Keratinocyte (primary cell): ENCODE measurements around the gene HIGD1B. TPM values are rescaled to one million over a fixed set of nuclear protein-coding genes. Genes with fewer than 3 reads are reported as not detected.

Experiments used
- DNase-seq: peaks from one replicate; pipeline ENCODE4 v3.0.0-alpha.2; 2011; ENCODE audit warnings: low read depth, missing footprints, low spot score
- FAIRE-seq: peaks from 2 replicates; lab custom pipeline; 2011; peaks lifted over from hg19 to GRCh38; lab: Jason Lieb, UNC
- H2AFZ ChIP-seq: 2 replicates; pipeline ENCODE4 v1.6.0; 2012; ENCODE audit warnings: low read length, control low read depth, inconsistent platforms; ENCODE audit not compliant: control insufficient read depth
- H3K27ac ChIP-seq: 2 replicates; pipeline ENCODE4 v1.5.1; 2011; ENCODE audit warnings: low read length; ENCODE audit not compliant: control insufficient read depth, insufficient read depth
- H3K27me3 ChIP-seq: 3 replicates; pipeline ENCODE4 v1.6.0; 2011; ENCODE audit warnings: low read length; ENCODE audit not compliant: control insufficient read depth, insufficient read depth; ENCODE audit errors: extremely low read depth
- H3K36me3 ChIP-seq, 2 experiments: 2 replicates in 1 of 2; 3 replicates in 1 of 2; pipeline ENCODE4 v1.5.1; 2011; ENCODE audit warnings: low read length in 2 of 2, mild to moderate bottlenecking in 1 of 2; ENCODE audit not compliant: control insufficient read depth in 2 of 2, insufficient read depth in 2 of 2; ENCODE audit errors: extremely low read depth in 1 of 2
- H3K4me1 ChIP-seq: 3 replicates; pipeline ENCODE4 v1.5.1; 2011; ENCODE audit warnings: low read length; ENCODE audit not compliant: control insufficient read depth, insufficient read depth; ENCODE audit errors: extremely low read depth
- H3K4me2 ChIP-seq: 3 replicates; pipeline ENCODE4 v1.6.0; 2011; ENCODE audit warnings: low read depth, low read length; ENCODE audit not compliant: control insufficient read depth, insufficient read depth; ENCODE audit errors: extremely low read depth
- H3K4me3 ChIP-seq, 3 experiments: fragments of 200-600 bp in 1 of 3; sonication (generic) in 1 of 3; 2 replicates in 2 of 3; 3 replicates in 1 of 3; pipeline ENCODE4 v1.5.1; 2011 to 2016; ENCODE audit warnings: low read length in 3 of 3, mild to moderate bottlenecking in 3 of 3, control low read depth in 2 of 3, inconsistent platforms in 1 of 3, low read depth in 1 of 3, mixed read lengths in 1 of 3, mixed run types in 1 of 3, moderate library complexity in 1 of 3; ENCODE audit not compliant: control insufficient read depth in 2 of 3, insufficient read depth in 2 of 3; ENCODE audit errors: extremely low read depth in 1 of 3
- H3K79me2 ChIP-seq: 2 replicates; pipeline ENCODE4 v1.6.0; 2012; ENCODE audit warnings: low read length; ENCODE audit not compliant: control insufficient read depth, insufficient read depth
- H3K9ac ChIP-seq: 3 replicates; pipeline ENCODE4 v1.6.0; 2011; ENCODE audit warnings: low read length; ENCODE audit not compliant: control insufficient read depth, insufficient read depth; ENCODE audit errors: extremely low read depth
- H3K9me1 ChIP-seq: 3 replicates; pipeline ENCODE4 v1.6.0; 2011; ENCODE audit warnings: low read length; ENCODE audit not compliant: control insufficient read depth, insufficient read depth; ENCODE audit errors: extremely low read depth
- H3K9me3 ChIP-seq: 2 replicates; pipeline ENCODE4 v1.5.1; 2012; ENCODE audit warnings: low read depth, low read length; ENCODE audit not compliant: control insufficient read depth
- H4K20me1 ChIP-seq: 3 replicates; pipeline ENCODE4 v1.6.0; 2011; ENCODE audit warnings: low read length; ENCODE audit not compliant: control insufficient read depth, insufficient read depth; ENCODE audit errors: extremely low read depth
- EZH2 ChIP-seq: IDR thresholded peaks from one replicate; pipeline ENCODE4 v1.6.1; 2012; ENCODE audit warnings: inconsistent platforms, mild to moderate bottlenecking, low read length, moderate library complexity
- dilution Hi-C: fragments of 300-500 bp; cut with MboI; formaldehyde crosslinking; loops from one replicate; pipeline ENCODE4 v1.7.0; 2020; ENCODE audit warnings: low sequenced_read_pairs; ENCODE audit not compliant: extremely low pct_ligation_motif_present
- polyA plus RNA-seq, 5 experiments: library from polyadenylated mRNA; depleted of rRNA in 3 of 5; stranded (reverse) in 3 of 5; stranded (forward) in 1 of 5; unstranded in 1 of 5; fragments of >200 nt; gene quantifications; 1 replicate in 1 of 5; 2 replicates in 3 of 5; 3 replicates in 1 of 5; pipeline versions ENCODE4 v1.2.1 to v1.2.3, GENCODE V29; 2011 to 2012; ENCODE audit warnings: missing spikeins in 2 of 5, low read depth in 1 of 5, low replicate concordance in 1 of 5
- TF ChIP-seq, protein P1 (sequence below), 3 experiments: IDR thresholded peaks in 1 of 3; conservative IDR thresholded peaks in 1 of 3; optimal IDR thresholded peaks in 1 of 3; 2 replicates in 2 of 3; 3 replicates in 1 of 3; pipeline versions ENCODE3 to v1.5.1; 2011; ENCODE audit warnings: low read length in 3 of 3, mild to moderate bottlenecking in 3 of 3, moderate library complexity in 2 of 3, control low read depth in 1 of 3, inconsistent platforms in 1 of 3; ENCODE audit not compliant: insufficient read depth in 2 of 3; ENCODE audit errors: extremely low read depth in 1 of 3

Gene HIGD1B
- polyA plus RNA-seq, 1 donor (not counting 4 experiments of a cell fraction or from before 2014, with no cell fraction given): not detected

GRCh38 chr17:44879376-44879775 is 31.7 kb downstream of the HIGD1B start:
- TF ChIP-seq, protein P1, sequence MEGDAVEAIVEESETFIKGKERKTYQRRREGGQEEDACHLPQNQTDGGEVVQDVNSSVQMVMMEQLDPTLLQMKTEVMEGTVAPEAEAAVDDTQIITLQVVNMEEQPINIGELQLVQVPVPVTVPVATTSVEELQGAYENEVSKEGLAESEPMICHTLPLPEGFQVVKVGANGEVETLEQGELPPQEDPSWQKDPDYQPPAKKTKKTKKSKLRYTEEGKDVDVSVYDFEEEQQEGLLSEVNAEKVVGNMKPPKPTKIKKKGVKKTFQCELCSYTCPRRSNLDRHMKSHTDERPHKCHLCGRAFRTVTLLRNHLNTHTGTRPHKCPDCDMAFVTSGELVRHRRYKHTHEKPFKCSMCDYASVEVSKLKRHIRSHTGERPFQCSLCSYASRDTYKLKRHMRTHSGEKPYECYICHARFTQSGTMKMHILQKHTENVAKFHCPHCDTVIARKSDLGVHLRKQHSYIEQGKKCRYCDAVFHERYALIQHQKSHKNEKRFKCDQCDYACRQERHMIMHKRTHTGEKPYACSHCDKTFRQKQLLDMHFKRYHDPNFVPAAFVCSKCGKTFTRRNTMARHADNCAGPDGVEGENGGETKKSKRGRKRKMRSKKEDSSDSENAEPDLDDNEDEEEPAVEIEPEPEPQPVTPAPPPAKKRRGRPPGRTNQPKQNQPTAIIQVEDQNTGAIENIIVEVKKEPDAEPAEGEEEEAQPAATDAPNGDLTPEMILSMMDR (optimal IDR thresholded peaks at IDR 0.05 in 1 of 3, IDR thresholded peaks at IDR 0.05 in 1 of 3, conservative IDR thresholded peaks at IDR 0.05 in 1 of 3; ENCODE audit: extremely low read depth in 1 of 3, insufficient read depth in 2 of 3, low read length in 3 of 3): no peak
- no peak for TF ChIP-seq EZH2

GRCh38 chr17:44880062-44880461 is 32.4 kb downstream of the HIGD1B start:
- DNase-seq (no peak), FAIRE-seq (no peak)
- Histone ChIP-seq H3K27ac (no peak overlapping the region), H3K9me3 (no peaks in the 10 kb centered on the region), H3K4me3 (no peak overlapping the region), H3K36me3 (peaks cover 36 to 39% of the 10 kb centered on the region in 2 experiments), H2AFZ (no peak overlapping the region), H3K4me2 (no peak overlapping the region), H3K9me1 (no peaks in the 10 kb centered on the region), H3K4me1 (no peaks in the 10 kb centered on the region), H3K27me3 (no peaks in the 10 kb centered on the region), H3K9ac (no peak overlapping the region), H3K79me2 (no peaks in the 10 kb centered on the region), H4K20me1 (no peaks in the 10 kb centered on the region)
- TF ChIP-seq EZH2: no peak
- TF ChIP-seq, protein P1 (optimal IDR thresholded peaks at IDR 0.05 in 1 of 3, IDR thresholded peaks at IDR 0.05 in 1 of 3, conservative IDR thresholded peaks at IDR 0.05 in 1 of 3; ENCODE audit: extremely low read depth in 1 of 3, insufficient read depth in 2 of 3, low read length in 3 of 3): no peak
- dilution Hi-C loops: no loop called here

More at GRCh38 chr17:44879376-44879775, 31.7 kb downstream of the HIGD1B start:
- Histone ChIP-seq H3K27me3 (no peaks in the 10 kb centered on the region), H3K9me3 (no peaks in the 10 kb centered on the region), H4K20me1 (no peaks in the 10 kb centered on the region), H3K27ac (no peak overlapping the region), H3K79me2 (no peaks in the 10 kb centered on the region), H2AFZ (no peak overlapping the region), H3K4me3 (no peak overlapping the region), H3K9me1 (no peaks in the 10 kb centered on the region), H3K9ac (no peak overlapping the region), H3K4me2 (no peak overlapping the region), H3K4me1 (no peaks in the 10 kb centered on the region), H3K36me3 (peaks cover 35 to 39% of the 10 kb centered on the region in 2 experiments)
- DNase-seq (no peak), FAIRE-seq (no peak)
- dilution Hi-C loops: no loop called here
